SK-N-MC (cell line): ENCODE data around the gene C16orf95.
"Not testable (repeated sequence)": the region's sequence is repeated elsewhere in the genome, so short reads cannot be mapped to it uniquely, and the experiment has no call there.

Experiments used
- DNase-seq: peaks from one replicate; pipeline ENCODE4 v3.0.0-alpha.2; 2011; ENCODE audit warnings: low read depth, low spot score
- H3K27ac ChIP-seq: fragments of 200-600 bp; sonication (generic); 2 replicates; pipeline ENCODE4 v1.5.1; 2016; ENCODE audit warnings: mixed run types
- H3K36me3 ChIP-seq: fragments of 200-600 bp; sonication (generic); 2 replicates; pipeline ENCODE4 v1.6.1; 2017; ENCODE audit warnings: antibody characterized with exemption, low read length, mixed read lengths; ENCODE audit not compliant: insufficient read depth
- H3K4me3 ChIP-seq: fragments of 200-600 bp; sonication (generic); 2 replicates; pipeline ENCODE4 v1.5.1; 2016
- H3K9ac ChIP-seq: fragments of 200-600 bp; sonication (generic); 2 replicates; pipeline ENCODE4 v1.8.0; 2017; ENCODE audit warnings: mixed run types, mixed read lengths; ENCODE audit not compliant: insufficient read length
- H3K9me3 ChIP-seq: fragments of 200-600 bp; sonication (generic); 2 replicates; pipeline ENCODE4 v1.6.1; 2017; ENCODE audit warnings: low read depth, mild to moderate bottlenecking, antibody characterized with exemption, low read length, moderate library complexity, mixed read lengths
- EZH2 ChIP-seq: fragments of 200-600 bp; sonication (generic); IDR thresholded peaks from one replicate; pipeline ENCODE4 v1.6.1; 2017; ENCODE audit warnings: antibody characterized with exemption
- FOXP2 ChIP-seq: optimal IDR thresholded peaks from 2 replicates; pipeline ENCODE3; 2011; ENCODE audit warnings: mild to moderate bottlenecking, moderate library complexity; ENCODE audit not compliant: insufficient read depth; ENCODE audit errors: extremely low read length, control extremely low read depth
- POLR2AphosphoS5 ChIP-seq: IDR thresholded peaks from 2 replicates; pipeline ENCODE4 v1.6.1; 2012; ENCODE audit warnings: mild to moderate bottlenecking, low read depth, low read length, borderline replicate concordance

C16orf95 gene

GRCh38 chr16:87265261-87265660, 51.9 kb downstream of the C16orf95 start:
- H3K27ac ChIP-seq: no peak overlapping the region
- TF ChIP-seq FOXP2 (no peak), POLR2AphosphoS5 (no peak), EZH2 (no peak)

DNA sequence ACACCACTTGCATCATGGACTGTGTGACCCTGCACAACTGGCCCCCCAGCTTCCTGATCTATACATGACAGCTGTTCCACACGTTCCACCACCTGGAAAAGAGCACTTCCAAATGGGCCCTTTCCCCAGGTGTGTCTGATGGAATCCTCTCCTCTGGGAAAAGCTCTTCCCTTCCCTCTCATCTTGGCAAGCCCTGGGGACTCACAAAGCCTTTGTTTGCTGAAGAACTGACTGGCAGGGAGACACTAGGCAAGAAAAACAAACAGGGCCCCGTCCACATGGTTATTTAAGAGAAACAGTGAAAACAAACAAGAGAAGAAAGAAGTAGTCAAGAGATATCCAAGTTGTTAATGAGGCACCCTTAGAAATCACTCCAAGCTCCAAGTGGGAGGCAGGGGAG, 52.6 kb downstream of the C16orf95 start:
- DNase-seq: no peak
- TF ChIP-seq FOXP2 (no peak), EZH2 (no peak), POLR2AphosphoS5 (no peak)
- Histone ChIP-seq H3K9ac (no peak overlapping the region), H3K36me3 (no peaks in the 10 kb centered on the region), H3K9me3 (no peaks in the 10 kb centered on the region), H3K27ac (no peak overlapping the region), H3K4me3 (no peak overlapping the region)

More at GRCh38 chr16:87265261-87265660, 51.9 kb downstream of the C16orf95 start:
- H3K9me3 ChIP-seq: no peaks in the 10 kb centered on the region
- DNase-seq: no peak
- no peak overlapping the region for H3K9ac ChIP-seq
- no peak overlapping the region for H3K4me3 ChIP-seq
- no peaks in the 10 kb centered on the region for H3K36me3 ChIP-seq

- Histone ChIP-seq H3K9ac (no peak overlapping the region), H3K4me3 (no peak overlapping the region), H3K27ac (no peak overlapping the region), H3K36me3 (no peaks in the 10 kb centered on the region), H3K9me3 (no peaks in the 10 kb centered on the region)
- TF ChIP-seq POLR2AphosphoS5 (no peak), FOXP2 (no peak), EZH2 (no peak)
- no peak for DNase-seq
Measured at GRCh38 chr16:87263418-87264052, 53.7 kb downstream of the C16orf95 start.

GRCh38 chr16:87259431-87259830, 57.8 kb downstream of the C16orf95 start:
- no peak overlapping the region for H3K27ac ChIP-seq
- H3K4me3 ChIP-seq: no peak overlapping the region
- H3K9me3 ChIP-seq: no peaks in the 10 kb centered on the region
- no peak for TF ChIP-seq POLR2AphosphoS5
- TF ChIP-seq EZH2: no peak
- TF ChIP-seq FOXP2: no peak
- no peak for DNase-seq
- no peak overlapping the region for H3K9ac ChIP-seq
- no peaks in the 10 kb centered on the region for H3K36me3 ChIP-seq

DNA sequence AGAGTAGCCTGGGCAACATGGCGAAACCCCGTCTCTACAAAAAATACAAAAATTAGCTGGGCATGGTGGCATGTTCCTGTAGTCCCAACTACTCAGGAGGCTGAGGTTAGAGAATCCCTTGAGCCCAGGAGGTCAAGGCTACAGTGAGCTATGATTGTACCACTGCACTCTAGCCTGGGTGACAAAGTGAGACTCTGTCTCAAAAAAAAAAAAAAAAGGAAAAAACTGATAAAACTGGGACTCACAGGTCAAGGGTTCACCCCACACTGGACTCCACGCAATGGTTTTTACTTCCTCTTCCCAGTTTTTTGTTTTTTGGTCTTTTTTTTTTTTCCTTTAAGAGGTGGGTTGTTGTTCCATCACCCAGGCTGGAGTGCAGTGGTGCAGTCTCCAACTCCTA, 58.5 kb downstream of the C16orf95 start:
- not testable (repeated sequence) for H3K27ac ChIP-seq, H3K4me3 ChIP-seq, DNase-seq, H3K9ac ChIP-seq, H3K9me3 ChIP-seq, H3K36me3 ChIP-seq

GRCh38 chr16:87255866-87256265, 61.3 kb downstream of the C16orf95 start:
- Histone ChIP-seq H3K9ac (no peak overlapping the region), H3K36me3 (no peaks in the 10 kb centered on the region), H3K9me3 (no peaks in the 10 kb centered on the region), H3K27ac (no peak overlapping the region), H3K4me3 (no peak overlapping the region)
- TF ChIP-seq EZH2: no peak
- no peak for TF ChIP-seq FOXP2
- TF ChIP-seq POLR2AphosphoS5: no peak
- no peak for DNase-seq

DNA sequence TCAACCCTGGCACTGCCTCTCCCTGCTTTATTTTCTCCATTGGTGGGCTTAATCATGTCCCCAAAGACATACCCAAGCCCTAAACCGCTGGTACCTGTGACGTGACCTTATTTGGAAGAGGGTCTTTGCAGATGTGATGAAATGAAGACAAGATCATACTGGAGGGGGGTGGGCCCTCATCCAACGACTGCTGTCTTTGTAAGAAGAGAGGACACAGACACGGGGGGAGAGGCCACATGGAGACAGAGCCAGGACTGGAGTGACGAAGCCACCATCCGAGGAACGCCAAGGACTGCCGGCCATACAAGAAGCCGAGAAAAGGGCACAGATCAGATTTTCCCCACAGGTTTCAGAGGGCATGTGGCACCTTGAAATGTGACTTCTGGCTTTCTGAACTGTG, 62.5 kb downstream of the C16orf95 start:
- TF ChIP-seq POLR2AphosphoS5 (no peak), EZH2 (no peak), FOXP2 (no peak)
- Histone ChIP-seq H3K9me3 (no peaks in the 10 kb centered on the region), H3K4me3 (no peak overlapping the region), H3K27ac (no peak overlapping the region), H3K9ac (no peak overlapping the region), H3K36me3 (no peaks in the 10 kb centered on the region)
- no peak for DNase-seq

GRCh38 chr16:87254296-87254695, 62.9 kb downstream of the C16orf95 start:
- DNase-seq: no peak
- no peak overlapping the region for H3K27ac ChIP-seq
- TF ChIP-seq EZH2 (no peak), FOXP2 (no peak), POLR2AphosphoS5 (no peak)

DNA sequence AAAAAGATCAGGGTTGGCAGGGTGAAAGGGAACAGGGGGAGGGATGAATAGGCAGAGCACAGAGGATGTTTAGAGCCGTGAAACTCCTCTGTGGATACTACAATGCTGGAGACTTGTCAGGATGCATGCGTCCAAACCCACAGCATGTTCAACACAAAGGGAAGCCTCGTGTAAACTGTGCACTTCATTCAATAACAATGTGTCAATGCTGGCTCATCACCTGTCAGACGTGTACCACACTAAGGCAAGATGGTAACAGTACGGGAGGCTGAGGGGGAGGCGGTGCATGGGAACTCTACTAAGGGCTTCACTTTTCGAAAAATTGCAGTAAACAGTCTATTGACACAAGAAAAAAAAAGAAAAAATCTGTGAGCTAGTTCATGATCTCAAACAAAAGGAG, 63.7 kb downstream of the C16orf95 start:
- Histone ChIP-seq H3K36me3 (no peaks in the 10 kb centered on the region), H3K27ac (no peak overlapping the region), H3K9me3 (no peaks in the 10 kb centered on the region), H3K4me3 (no peak overlapping the region), H3K9ac (no peak overlapping the region)
- no peak for TF ChIP-seq EZH2
- DNase-seq: no peak

More at GRCh38 chr16:87254296-87254695, 62.9 kb downstream of the C16orf95 start:
- Histone ChIP-seq H3K9ac (no peak overlapping the region), H3K9me3 (no peaks in the 10 kb centered on the region), H3K36me3 (no peaks in the 10 kb centered on the region), H3K4me3 (no peak overlapping the region)
